WTC11 (cell line): ENCODE data around the gene TNNT2. TPM values are rescaled to one million over a fixed set of nuclear protein-coding genes. Genes with fewer than 3 reads are reported as not detected.

Experiments
- ATAC-seq: fragments of 200-7000 bp; cut with Tn5 transposase; 2 replicates; pipeline ENCODE4 v1.10.0; 2021; ENCODE audit warnings: mild to moderate bottlenecking, moderate library complexity
- CTCF ChIA-PET: fragments of 300-600 bp; sonication (Branson Sonifier 250); formaldehyde crosslinking; loops from one replicate; lab custom pipeline; 2021; ENCODE audit warnings: antibody characterized with exemption; lab: Charles Lee
- POLR2A ChIA-PET: fragments of 350-600 bp; sonication (Branson Sonifier 250); formaldehyde crosslinking; loops from one replicate; lab custom pipeline; 2021; ENCODE audit warnings: antibody characterized with exemption; lab: Charles Lee
- DNase-seq: peaks from one replicate; pipeline ENCODE4 v3.0.0; 2021; ENCODE audit warnings: low spot score
- H3K27ac Mint-ChIP-seq: 2 replicates; pipeline ENCODE4 v1.8.0; 2021; ENCODE audit warnings: mixed read lengths
- H3K27me3 Mint-ChIP-seq: 2 replicates; pipeline ENCODE4 v1.8.0; 2021; ENCODE audit warnings: low read depth, mild to moderate bottlenecking, moderate library complexity, mixed read lengths
- H3K36me3 Mint-ChIP-seq: 2 replicates; pipeline ENCODE4 v1.8.0; 2021; ENCODE audit warnings: mixed read lengths
- H3K4me1 Mint-ChIP-seq: 2 replicates; pipeline ENCODE4 v1.8.0; 2022; ENCODE audit warnings: mixed read lengths
- H3K4me3 Mint-ChIP-seq: 2 replicates; pipeline ENCODE4 v1.8.0; 2021; ENCODE audit warnings: mild to moderate bottlenecking, moderate library complexity, mixed read lengths
- H3K9me3 Mint-ChIP-seq: 2 replicates; pipeline ENCODE4 v1.8.0; 2021; ENCODE audit warnings: mixed read lengths
- CREM ChIP-seq: sonication (generic); formaldehyde crosslinking; IDR thresholded peaks from 2 replicates; pipeline ENCODE4 v1.8.1; 2022; ENCODE audit warnings: mild to moderate bottlenecking, missing genetic modification reagents, moderate library complexity
- ETV6 ChIP-seq: sonication (generic); formaldehyde crosslinking; IDR thresholded peaks from 2 replicates; pipeline ENCODE4 v1.8.1; 2022; ENCODE audit warnings: mild to moderate bottlenecking, missing genetic modification reagents
- FOXP1 ChIP-seq: sonication (generic); formaldehyde crosslinking; IDR thresholded peaks from 2 replicates; pipeline ENCODE4 v1.8.0; 2022; ENCODE audit warnings: missing genetic modification reagents, mild to moderate bottlenecking, moderate library complexity, borderline replicate concordance
- NR2C2 ChIP-seq: sonication (generic); formaldehyde crosslinking; IDR thresholded peaks from 2 replicates; pipeline ENCODE4 v1.8.0; 2022; ENCODE audit warnings: mild to moderate bottlenecking, missing genetic modification reagents
- SOX15 ChIP-seq: fragments of 250-450 bp; sonication (Bioruptor Pico); IDR thresholded peaks from 2 replicates; pipeline ENCODE4 v1.9.0; 2021; ENCODE audit warnings: mild to moderate bottlenecking
- TEAD1 ChIP-seq: sonication (generic); formaldehyde crosslinking; IDR thresholded peaks from 2 replicates; pipeline ENCODE4 v1.8.0; 2022; ENCODE audit warnings: mild to moderate bottlenecking, missing genetic modification reagents
- ZNF232 ChIP-seq: sonication (generic); formaldehyde crosslinking; IDR thresholded peaks from 2 replicates; pipeline ENCODE4 v1.8.0; 2022; ENCODE audit warnings: mild to moderate bottlenecking, missing genetic modification reagents
- ZNF263 ChIP-seq: sonication (generic); formaldehyde crosslinking; IDR thresholded peaks from 2 replicates; pipeline ENCODE4 v1.8.1; 2022; ENCODE audit warnings: low read depth, mild to moderate bottlenecking, moderate library complexity, missing genetic modification reagents
- total RNA-seq: library from RNA; stranded (reverse); gene quantifications from 3 replicates; pipeline ENCODE4 v1.2.3, GENCODE V29; 2021
- TF ChIP-seq, protein P1 (sequence below): sonication (generic); formaldehyde crosslinking; IDR thresholded peaks from 2 replicates; pipeline ENCODE4 v1.8.1; 2023; ENCODE audit warnings: mild to moderate bottlenecking, missing genetic modification reagents, borderline replicate concordance
- TF ChIP-seq, protein P2 (sequence below): fragments of 250-450 bp; sonication (Bioruptor Pico); IDR thresholded peaks from 2 replicates; pipeline ENCODE4 v2.1.2; 2022; ENCODE audit warnings: mild to moderate bottlenecking, moderate library complexity
- TF ChIP-seq, protein P3 (sequence below): sonication (generic); formaldehyde crosslinking; IDR thresholded peaks from 2 replicates; pipeline ENCODE4 v1.8.1; 2022; ENCODE audit warnings: low read depth, mild to moderate bottlenecking, moderate library complexity, missing genetic modification reagents, borderline replicate concordance
- TF ChIP-seq, protein P4 (sequence below): sonication (generic); formaldehyde crosslinking; IDR thresholded peaks from 2 replicates; pipeline ENCODE4 v1.8.1; 2023; ENCODE audit warnings: mild to moderate bottlenecking, missing genetic modification reagents
- TF ChIP-seq, protein P5 (sequence below): sonication (generic); formaldehyde crosslinking; IDR thresholded peaks from 2 replicates; pipeline ENCODE4 v1.8.0; 2022; ENCODE audit warnings: mild to moderate bottlenecking, missing genetic modification reagents
- TF ChIP-seq, protein P6 (sequence below): sonication (generic); formaldehyde crosslinking; IDR thresholded peaks from 2 replicates; pipeline ENCODE4 v1.8.1; 2023; ENCODE audit warnings: mild to moderate bottlenecking, missing genetic modification reagents, moderate library complexity
- TF ChIP-seq, protein P7 (sequence below): sonication (generic); formaldehyde crosslinking; IDR thresholded peaks from 2 replicates; pipeline ENCODE4 v1.8.1; 2022; ENCODE audit warnings: mild to moderate bottlenecking, moderate library complexity, missing genetic modification reagents
- TF ChIP-seq, protein P8 (sequence below): sonication (generic); formaldehyde crosslinking; IDR thresholded peaks from 2 replicates; pipeline ENCODE4 v1.8.0; 2022; ENCODE audit warnings: mild to moderate bottlenecking, missing genetic modification reagents
- TF ChIP-seq, protein P9 (sequence below): sonication (generic); formaldehyde crosslinking; IDR thresholded peaks from 2 replicates; pipeline ENCODE4 v1.8.0; 2023; ENCODE audit warnings: missing genetic modification reagents, mild to moderate bottlenecking, borderline replicate concordance

TNNT2 gene
- total RNA-seq, 1 experiment from 2014 or later = 6.1 TPM

DNA sequence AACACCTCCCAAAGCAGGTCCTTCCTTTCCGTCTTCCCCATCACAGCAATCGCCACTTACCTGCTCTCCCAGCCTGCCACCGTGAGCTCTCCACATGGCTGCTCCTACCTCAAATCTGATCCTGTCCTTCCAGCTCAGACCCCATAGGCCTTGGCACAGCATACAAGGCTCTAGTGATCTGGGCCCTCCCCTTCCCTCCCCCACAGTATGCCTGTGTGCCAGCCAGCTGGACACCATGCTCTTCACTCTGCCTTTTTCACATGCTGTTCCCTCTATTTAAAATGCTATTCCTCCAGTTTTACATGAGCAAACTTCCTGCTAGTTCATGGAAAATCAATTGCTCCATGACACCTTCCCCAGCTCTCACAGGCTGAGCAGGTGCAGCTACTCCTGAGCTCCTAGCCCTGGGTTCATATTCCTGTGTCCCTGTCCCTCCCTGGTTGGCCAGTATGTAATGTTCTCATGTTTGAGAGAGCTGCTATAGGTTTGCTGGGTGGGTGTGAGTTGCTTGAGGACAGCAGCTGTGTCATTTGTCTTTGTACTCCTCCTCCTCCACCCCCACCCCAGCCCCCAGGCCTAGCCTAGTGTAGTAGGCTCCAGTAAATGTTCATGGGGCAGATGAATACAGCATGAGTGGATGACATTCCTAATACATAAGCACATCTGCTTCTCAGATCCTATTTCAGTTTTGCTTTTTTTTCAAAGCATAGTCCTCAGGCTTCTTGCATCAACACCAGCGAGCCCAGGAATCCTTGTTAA lies 6.3 kb upstream of the TNNT2 start (continued):
- TF ChIP-seq, protein P1, sequence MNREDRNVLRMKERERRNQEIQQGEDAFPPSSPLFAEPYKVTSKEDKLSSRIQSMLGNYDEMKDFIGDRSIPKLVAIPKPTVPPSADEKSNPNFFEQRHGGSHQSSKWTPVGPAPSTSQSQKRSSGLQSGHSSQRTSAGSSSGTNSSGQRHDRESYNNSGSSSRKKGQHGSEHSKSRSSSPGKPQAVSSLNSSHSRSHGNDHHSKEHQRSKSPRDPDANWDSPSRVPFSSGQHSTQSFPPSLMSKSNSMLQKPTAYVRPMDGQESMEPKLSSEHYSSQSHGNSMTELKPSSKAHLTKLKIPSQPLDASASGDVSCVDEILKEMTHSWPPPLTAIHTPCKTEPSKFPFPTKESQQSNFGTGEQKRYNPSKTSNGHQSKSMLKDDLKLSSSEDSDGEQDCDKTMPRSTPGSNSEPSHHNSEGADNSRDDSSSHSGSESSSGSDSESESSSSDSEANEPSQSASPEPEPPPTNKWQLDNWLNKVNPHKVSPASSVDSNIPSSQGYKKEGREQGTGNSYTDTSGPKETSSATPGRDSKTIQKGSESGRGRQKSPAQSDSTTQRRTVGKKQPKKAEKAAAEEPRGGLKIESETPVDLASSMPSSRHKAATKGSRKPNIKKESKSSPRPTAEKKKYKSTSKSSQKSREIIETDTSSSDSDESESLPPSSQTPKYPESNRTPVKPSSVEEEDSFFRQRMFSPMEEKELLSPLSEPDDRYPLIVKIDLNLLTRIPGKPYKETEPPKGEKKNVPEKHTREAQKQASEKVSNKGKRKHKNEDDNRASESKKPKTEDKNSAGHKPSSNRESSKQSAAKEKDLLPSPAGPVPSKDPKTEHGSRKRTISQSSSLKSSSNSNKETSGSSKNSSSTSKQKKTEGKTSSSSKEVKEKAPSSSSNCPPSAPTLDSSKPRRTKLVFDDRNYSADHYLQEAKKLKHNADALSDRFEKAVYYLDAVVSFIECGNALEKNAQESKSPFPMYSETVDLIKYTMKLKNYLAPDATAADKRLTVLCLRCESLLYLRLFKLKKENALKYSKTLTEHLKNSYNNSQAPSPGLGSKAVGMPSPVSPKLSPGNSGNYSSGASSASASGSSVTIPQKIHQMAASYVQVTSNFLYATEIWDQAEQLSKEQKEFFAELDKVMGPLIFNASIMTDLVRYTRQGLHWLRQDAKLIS (CRISPR knock-in tag) = no peak
- TF ChIP-seq ZNF263 (CRISPR knock-in tag) = no peak
- TF ChIP-seq, protein P2, sequence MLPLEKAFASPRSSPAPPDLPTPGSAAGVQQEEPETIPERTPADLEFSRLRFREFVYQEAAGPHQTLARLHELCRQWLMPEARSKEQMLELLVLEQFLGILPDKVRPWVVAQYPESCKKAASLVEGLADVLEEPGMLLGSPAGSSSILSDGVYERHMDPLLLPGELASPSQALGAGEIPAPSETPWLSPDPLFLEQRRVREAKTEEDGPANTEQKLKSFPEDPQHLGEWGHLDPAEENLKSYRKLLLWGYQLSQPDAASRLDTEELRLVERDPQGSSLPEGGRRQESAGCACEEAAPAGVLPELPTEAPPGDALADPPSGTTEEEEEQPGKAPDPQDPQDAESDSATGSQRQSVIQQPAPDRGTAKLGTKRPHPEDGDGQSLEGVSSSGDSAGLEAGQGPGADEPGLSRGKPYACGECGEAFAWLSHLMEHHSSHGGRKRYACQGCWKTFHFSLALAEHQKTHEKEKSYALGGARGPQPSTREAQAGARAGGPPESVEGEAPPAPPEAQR (CRISPR knock-in tag) = no peak

DNA sequence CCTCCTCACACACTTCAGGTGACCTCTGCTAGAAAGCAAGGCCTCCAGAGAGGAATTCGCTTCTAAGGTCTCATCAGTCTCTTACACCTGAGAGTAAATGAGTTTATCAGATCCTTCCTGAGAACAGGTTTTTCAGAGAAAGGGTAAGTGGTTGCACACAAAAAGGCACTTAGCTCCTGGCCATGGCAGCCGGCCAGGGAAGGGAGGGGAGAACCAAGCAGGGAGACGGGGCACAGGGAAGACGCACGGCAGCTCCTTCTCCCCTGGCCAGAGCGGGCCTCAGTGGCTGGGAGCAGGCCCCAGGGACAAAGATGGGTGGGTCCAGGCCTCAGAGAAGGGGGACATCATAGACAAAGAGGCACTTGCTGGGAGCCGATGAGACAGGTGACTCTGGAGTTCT lies 3.6 kb upstream of the TNNT2 start:
- CTCF ChIA-PET = interaction anchor here (1.0 to 1.7 kb wide), 3 partner anchors 9 to 67 kb away, joined by 3 to 7 read pairs (median 5); no protein-coding TSS in a partner anchor
- POLR2A ChIA-PET = no interaction called here
- Mint-ChIP-seq H3K27ac (peak overlapping the region; percentile 60; the same call in 1 of the 2 replicates), H3K4me3 (no peak overlapping the region), H3K36me3 (no peaks in the 10 kb centered on the region), H3K9me3 (no peaks in the 10 kb centered on the region), H3K27me3 (no peaks in the 10 kb centered on the region), H3K4me1 (peaks cover 24% of the 10 kb centered on the region)
- ATAC-seq (no peak), DNase-seq (no peak)
- TF ChIP-seq TEAD1 (CRISPR knock-in tag) (no peak), ETV6 (no peak), FOXP1 (CRISPR knock-in tag) (no peak), SOX15 (CRISPR knock-in tag) (no peak), NR2C2 (CRISPR knock-in tag) (no peak), CREM (CRISPR knock-in tag) (no peak), ZNF232 (CRISPR knock-in tag) (no peak)
- TF ChIP-seq, protein P3, sequence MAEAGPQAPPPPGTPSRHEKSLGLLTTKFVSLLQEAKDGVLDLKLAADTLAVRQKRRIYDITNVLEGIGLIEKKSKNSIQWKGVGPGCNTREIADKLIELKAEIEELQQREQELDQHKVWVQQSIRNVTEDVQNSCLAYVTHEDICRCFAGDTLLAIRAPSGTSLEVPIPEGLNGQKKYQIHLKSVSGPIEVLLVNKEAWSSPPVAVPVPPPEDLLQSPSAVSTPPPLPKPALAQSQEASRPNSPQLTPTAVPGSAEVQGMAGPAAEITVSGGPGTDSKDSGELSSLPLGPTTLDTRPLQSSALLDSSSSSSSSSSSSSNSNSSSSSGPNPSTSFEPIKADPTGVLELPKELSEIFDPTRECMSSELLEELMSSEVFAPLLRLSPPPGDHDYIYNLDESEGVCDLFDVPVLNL (CRISPR knock-in tag) = no peak
- TF ChIP-seq, protein P4, sequence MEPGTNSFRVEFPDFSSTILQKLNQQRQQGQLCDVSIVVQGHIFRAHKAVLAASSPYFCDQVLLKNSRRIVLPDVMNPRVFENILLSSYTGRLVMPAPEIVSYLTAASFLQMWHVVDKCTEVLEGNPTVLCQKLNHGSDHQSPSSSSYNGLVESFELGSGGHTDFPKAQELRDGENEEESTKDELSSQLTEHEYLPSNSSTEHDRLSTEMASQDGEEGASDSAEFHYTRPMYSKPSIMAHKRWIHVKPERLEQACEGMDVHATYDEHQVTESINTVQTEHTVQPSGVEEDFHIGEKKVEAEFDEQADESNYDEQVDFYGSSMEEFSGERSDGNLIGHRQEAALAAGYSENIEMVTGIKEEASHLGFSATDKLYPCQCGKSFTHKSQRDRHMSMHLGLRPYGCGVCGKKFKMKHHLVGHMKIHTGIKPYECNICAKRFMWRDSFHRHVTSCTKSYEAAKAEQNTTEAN = no peak
- TF ChIP-seq, protein P5, sequence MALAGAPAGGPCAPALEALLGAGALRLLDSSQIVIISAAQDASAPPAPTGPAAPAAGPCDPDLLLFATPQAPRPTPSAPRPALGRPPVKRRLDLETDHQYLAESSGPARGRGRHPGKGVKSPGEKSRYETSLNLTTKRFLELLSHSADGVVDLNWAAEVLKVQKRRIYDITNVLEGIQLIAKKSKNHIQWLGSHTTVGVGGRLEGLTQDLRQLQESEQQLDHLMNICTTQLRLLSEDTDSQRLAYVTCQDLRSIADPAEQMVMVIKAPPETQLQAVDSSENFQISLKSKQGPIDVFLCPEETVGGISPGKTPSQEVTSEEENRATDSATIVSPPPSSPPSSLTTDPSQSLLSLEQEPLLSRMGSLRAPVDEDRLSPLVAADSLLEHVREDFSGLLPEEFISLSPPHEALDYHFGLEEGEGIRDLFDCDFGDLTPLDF (CRISPR knock-in tag) = no peak
- TF ChIP-seq, protein P6, sequence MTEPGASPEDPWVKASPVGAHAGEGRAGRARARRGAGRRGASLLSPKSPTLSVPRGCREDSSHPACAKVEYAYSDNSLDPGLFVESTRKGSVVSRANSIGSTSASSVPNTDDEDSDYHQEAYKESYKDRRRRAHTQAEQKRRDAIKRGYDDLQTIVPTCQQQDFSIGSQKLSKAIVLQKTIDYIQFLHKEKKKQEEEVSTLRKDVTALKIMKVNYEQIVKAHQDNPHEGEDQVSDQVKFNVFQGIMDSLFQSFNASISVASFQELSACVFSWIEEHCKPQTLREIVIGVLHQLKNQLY (CRISPR knock-in tag) = no peak
- TF ChIP-seq, protein P7, sequence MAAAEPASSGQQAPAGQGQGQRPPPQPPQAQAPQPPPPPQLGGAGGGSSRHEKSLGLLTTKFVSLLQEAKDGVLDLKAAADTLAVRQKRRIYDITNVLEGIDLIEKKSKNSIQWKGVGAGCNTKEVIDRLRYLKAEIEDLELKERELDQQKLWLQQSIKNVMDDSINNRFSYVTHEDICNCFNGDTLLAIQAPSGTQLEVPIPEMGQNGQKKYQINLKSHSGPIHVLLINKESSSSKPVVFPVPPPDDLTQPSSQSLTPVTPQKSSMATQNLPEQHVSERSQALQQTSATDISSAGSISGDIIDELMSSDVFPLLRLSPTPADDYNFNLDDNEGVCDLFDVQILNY (CRISPR knock-in tag) = no peak
- TF ChIP-seq, protein P8, sequence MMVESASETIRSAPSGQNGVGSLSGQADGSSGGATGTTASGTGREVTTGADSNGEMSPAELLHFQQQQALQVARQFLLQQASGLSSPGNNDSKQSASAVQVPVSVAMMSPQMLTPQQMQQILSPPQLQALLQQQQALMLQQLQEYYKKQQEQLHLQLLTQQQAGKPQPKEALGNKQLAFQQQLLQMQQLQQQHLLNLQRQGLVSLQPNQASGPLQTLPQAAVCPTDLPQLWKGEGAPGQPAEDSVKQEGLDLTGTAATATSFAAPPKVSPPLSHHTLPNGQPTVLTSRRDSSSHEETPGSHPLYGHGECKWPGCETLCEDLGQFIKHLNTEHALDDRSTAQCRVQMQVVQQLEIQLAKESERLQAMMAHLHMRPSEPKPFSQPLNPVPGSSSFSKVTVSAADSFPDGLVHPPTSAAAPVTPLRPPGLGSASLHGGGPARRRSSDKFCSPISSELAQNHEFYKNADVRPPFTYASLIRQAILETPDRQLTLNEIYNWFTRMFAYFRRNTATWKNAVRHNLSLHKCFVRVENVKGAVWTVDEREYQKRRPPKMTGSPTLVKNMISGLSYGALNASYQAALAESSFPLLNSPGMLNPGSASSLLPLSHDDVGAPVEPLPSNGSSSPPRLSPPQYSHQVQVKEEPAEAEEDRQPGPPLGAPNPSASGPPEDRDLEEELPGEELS (CRISPR knock-in tag) = no peak
- TF ChIP-seq, protein P9, sequence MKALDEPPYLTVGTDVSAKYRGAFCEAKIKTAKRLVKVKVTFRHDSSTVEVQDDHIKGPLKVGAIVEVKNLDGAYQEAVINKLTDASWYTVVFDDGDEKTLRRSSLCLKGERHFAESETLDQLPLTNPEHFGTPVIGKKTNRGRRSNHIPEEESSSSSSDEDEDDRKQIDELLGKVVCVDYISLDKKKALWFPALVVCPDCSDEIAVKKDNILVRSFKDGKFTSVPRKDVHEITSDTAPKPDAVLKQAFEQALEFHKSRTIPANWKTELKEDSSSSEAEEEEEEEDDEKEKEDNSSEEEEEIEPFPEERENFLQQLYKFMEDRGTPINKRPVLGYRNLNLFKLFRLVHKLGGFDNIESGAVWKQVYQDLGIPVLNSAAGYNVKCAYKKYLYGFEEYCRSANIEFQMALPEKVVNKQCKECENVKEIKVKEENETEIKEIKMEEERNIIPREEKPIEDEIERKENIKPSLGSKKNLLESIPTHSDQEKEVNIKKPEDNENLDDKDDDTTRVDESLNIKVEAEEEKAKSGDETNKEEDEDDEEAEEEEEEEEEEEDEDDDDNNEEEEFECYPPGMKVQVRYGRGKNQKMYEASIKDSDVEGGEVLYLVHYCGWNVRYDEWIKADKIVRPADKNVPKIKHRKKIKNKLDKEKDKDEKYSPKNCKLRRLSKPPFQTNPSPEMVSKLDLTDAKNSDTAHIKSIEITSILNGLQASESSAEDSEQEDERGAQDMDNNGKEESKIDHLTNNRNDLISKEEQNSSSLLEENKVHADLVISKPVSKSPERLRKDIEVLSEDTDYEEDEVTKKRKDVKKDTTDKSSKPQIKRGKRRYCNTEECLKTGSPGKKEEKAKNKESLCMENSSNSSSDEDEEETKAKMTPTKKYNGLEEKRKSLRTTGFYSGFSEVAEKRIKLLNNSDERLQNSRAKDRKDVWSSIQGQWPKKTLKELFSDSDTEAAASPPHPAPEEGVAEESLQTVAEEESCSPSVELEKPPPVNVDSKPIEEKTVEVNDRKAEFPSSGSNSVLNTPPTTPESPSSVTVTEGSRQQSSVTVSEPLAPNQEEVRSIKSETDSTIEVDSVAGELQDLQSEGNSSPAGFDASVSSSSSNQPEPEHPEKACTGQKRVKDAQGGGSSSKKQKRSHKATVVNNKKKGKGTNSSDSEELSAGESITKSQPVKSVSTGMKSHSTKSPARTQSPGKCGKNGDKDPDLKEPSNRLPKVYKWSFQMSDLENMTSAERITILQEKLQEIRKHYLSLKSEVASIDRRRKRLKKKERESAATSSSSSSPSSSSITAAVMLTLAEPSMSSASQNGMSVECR = no peak
